IPS-18c (cell line): ENCODE results near the gene FAM13B.
"Not testable (repeated sequence)": the region's sequence is repeated elsewhere in the genome, so short reads cannot be mapped to it uniquely, and the experiment has no call there.

Source experiments
- H3K4me3 ChIP-seq: 2 replicates; pipeline ENCODE4 v1.7.0; 2013; ENCODE audit warnings: low read depth, mild to moderate bottlenecking, low read length, moderate library complexity; ENCODE audit not compliant: insufficient read depth
- H3K9me3 ChIP-seq: one replicate; pipeline ENCODE4 v1.6.1; 2013; ENCODE audit warnings: mild to moderate bottlenecking, low read length, moderate library complexity; ENCODE audit not compliant: control insufficient read depth, insufficient read depth

Gene FAM13B

GRCh38 chr5:138032572-138033385 is at the start of gene FAM13B:
Gene FAM13B, minus strand, starts transcription at chr5:138033079. Its CDS starts 13,968 bp downstream, at chr5:138019111.
- Histone ChIP-seq H3K9me3 (no peaks in the 10 kb centered on the region), H3K4me3 (peak within 1 kb of the TSS; percentile 97)

DNA sequence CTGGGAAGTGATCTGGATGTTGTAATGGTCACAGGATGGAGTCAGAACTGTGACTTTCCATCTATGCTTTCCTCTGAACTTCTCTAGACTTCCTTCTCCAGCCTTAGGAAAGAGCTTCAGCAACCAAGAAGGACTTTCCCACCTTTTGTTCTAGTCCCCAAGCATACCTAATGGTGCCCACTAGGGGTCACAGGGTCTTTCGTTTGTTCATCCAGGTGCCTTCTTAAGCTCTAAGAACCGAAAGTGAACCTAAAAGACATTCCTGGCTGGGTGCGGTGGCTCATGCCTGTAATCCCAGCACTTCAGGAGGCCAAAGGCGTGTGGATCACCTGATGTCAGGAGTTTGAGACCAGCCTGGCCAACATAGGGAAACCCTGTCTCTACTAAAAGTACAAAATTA is 49.2 kb upstream of the FAM13B start:
- Histone ChIP-seq H3K9me3 (no peaks in the 10 kb centered on the region), H3K4me3 (no peak overlapping the region)

DNA sequence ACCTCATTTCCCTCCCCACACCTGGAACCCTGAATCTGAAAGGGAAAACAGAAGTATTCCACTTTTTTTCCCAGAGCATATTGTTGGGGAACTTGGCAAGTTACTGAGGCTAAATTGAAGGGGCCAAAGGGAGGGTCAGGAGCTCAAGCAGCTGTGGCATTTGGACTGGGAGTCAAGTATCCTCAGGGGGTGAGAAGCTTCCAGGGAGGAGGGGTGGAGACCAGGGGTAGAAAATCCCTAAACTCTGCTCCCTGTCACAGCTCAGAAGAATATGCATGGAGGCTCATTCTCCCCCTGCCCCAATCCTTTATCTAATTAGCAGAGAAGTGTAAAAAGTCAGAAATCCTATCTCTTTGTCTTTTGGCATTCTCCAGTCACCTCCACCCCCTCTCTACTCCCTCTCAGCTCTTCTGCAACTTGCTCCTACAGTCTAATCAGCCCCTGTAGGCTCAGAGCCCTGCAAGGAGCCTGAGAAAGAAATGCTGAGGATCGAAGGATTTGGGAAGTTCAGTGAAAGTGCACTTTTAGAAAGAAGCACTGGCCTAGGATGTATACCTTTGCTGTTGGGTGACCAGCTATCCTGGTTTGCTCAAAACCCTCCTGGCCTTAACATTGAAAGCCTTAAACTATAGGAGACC is 45.2 kb upstream of the FAM13B start:
- no peaks in the 10 kb centered on the region for H3K9me3 ChIP-seq

GRCh38 chr5:138077064-138077696 is 44.3 kb upstream of the FAM13B start:
- H3K9me3 ChIP-seq, result no peaks in the 10 kb centered on the region
- no peak overlapping the region for H3K4me3 ChIP-seq

More for the DNA sequence above, 45.2 kb upstream of the FAM13B start:
- H3K4me3 ChIP-seq, result no peak overlapping the region

GRCh38 chr5:138070026-138070425 is 37.1 kb upstream of the FAM13B start:
- not testable (repeated sequence) for H3K9me3 ChIP-seq, H3K4me3 ChIP-seq

DNA sequence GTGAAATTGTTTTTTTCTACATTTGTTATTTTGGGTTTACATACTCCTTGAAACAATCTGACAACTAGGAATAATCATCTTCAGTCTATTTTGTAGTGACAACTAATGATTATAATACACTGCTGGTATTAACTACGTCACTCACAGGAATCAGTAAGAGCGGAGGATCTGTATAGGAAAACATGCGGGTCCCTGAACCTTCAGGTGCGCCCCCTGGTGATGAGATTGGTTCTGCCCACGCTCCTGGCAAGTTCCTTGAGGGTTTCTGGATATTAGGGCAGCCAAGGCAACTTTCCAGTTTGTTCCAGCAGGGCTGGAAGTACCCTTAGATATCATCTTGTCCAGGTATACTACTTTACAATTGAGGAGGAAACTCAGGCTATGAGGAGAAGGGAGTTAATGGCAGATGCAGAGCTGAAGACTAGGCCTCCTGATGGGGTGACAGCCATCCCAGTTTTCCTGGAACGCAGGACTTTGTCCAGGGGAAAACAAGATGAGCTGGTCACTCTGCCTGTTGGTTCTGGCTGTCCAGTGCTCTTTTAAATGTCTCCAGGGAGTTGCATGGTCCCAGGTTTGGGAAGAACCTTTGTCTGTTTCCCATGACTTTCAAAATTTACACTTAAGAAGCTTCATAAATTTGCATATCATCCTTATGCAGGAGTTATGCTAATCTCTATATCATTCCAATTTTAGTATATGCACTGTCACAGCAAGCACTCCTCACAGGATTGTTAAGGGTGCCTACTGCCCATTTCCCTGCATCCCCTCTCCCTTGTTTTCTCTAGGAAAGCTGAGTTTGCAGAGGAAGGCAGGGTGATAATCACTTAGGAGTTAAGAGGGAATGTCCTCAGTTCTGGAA is 36.1 kb upstream of the FAM13B start:
- Histone ChIP-seq H3K9me3 (no peaks in the 10 kb centered on the region), H3K4me3 (no peak overlapping the region)

DNA sequence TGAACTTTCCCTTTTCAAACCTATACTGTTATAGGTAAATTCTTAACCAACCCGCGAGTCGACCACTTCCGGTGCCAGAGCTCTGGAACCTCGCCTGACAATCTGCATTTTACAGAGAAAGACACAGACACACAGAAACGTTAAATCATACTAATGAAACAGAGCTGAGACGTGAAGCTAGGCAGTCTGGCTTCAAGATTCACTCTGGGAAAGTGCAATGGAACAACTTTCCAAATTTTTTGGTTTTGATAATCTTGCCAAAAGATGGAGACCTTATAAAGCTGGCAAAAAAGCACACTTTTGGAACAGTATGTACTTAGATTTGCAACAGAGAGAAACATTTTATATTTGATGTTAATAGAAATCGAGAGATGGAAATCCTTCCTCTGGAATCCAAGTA is 35.1 kb upstream of the FAM13B start:
- Histone ChIP-seq H3K4me3 (no peak overlapping the region), H3K9me3 (no peaks in the 10 kb centered on the region)

- H3K9me3 ChIP-seq, result no peaks in the 10 kb centered on the region
- no peak overlapping the region for H3K4me3 ChIP-seq
Observed at GRCh38 chr5:138065102-138065501, 32.2 kb upstream of the FAM13B start.

DNA sequence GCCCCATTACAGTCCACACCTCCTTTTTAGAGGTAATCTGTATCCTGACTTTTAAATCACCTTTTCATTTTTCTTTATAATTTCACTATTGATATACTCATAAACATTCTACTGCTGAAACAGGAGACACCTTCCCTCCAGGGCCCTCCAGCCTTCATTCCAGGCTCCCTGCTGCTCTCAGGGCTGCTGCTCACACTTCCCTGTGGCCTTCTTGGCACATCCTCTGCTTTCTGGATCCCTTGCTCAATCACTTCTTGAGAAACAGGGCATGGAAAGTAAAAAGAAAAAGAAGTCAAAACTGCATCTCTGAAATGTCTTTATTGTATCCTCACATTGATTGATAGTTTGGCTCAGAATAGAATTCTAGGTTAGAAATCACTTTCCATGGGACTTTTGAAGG is 31.6 kb upstream of the FAM13B start:
- H3K9me3 ChIP-seq, result no peaks in the 10 kb centered on the region
- no peak overlapping the region for H3K4me3 ChIP-seq

- H3K4me3 ChIP-seq, result 0 out of 2 replicates have a peak overlapping the region, but pooled peaks have one; percentile 9
- no peaks in the 10 kb centered on the region for H3K9me3 ChIP-seq
Observed at GRCh38 chr5:138054847-138055558, 22.1 kb upstream of the FAM13B start.

GRCh38 chr5:138054206-138054605 is 21.3 kb upstream of the FAM13B start:
- Histone ChIP-seq H3K4me3 (no peak overlapping the region), H3K9me3 (no peaks in the 10 kb centered on the region)

- H3K9me3 ChIP-seq, result no peaks in the 10 kb centered on the region
- H3K4me3 ChIP-seq, result no peak overlapping the region
Observed at GRCh38 chr5:138053554-138053953, 20.7 kb upstream of the FAM13B start.

GRCh38 chr5:138052718-138053117 is 19.8 kb upstream of the FAM13B start:
- H3K4me3 ChIP-seq, H3K9me3 ChIP-seq: not testable (repeated sequence)

- no peaks in the 10 kb centered on the region for H3K9me3 ChIP-seq
Observed at GRCh38 chr5:138051441-138052296, 18.8 kb upstream of the FAM13B start.

GRCh38 chr5:138045283-138045682 is 12.4 kb upstream of the FAM13B start:
- not testable (repeated sequence) for H3K9me3 ChIP-seq, H3K4me3 ChIP-seq

More at GRCh38 chr5:138051441-138052296, 18.8 kb upstream of the FAM13B start:
- H3K4me3 ChIP-seq, result no peak overlapping the region

- Histone ChIP-seq H3K4me3 (no peak overlapping the region), H3K9me3 (no peaks in the 10 kb centered on the region)
Observed at GRCh38 chr5:138038826-138039225, 5.9 kb upstream of the FAM13B start.
